Mesendoderm (in vitro differentiated cells): ENCODE results near the gene ADAMTSL1.

ENCODE experiments used
- DNase-seq: peaks from one replicate; pipeline ENCODE4 v3.0.0; 2013
- H2AK5ac ChIP-seq: 2 replicates; pipeline ENCODE4 v1.6.1; 2013; ENCODE audit warnings: low read length, inconsistent platforms
- H2BK120ac ChIP-seq: 2 replicates; pipeline ENCODE4 v1.6.1; 2013; ENCODE audit warnings: low read depth, mild to moderate bottlenecking, low read length, moderate library complexity, mixed read lengths
- H2BK15ac ChIP-seq: replicated peaks from 2 replicates; pipeline ENCODE4 v1.6.1; 2013; ENCODE audit warnings: low read depth, mild to moderate bottlenecking, moderate library complexity
- H2BK5ac ChIP-seq: 2 replicates; pipeline ENCODE4 v1.6.1; 2013; ENCODE audit warnings: low read length, inconsistent platforms
- H3K18ac ChIP-seq: 2 replicates; pipeline ENCODE4 v1.6.1; 2013; ENCODE audit warnings: mild to moderate bottlenecking, low read length, mixed read lengths
- H3K23ac ChIP-seq: one replicate; pipeline ENCODE4 v1.6.1; 2013; ENCODE audit warnings: low read length
- H3K27ac ChIP-seq: 2 replicates; pipeline ENCODE4 v1.5.1; 2013; ENCODE audit warnings: low read depth, mild to moderate bottlenecking, inconsistent platforms, low read length, moderate library complexity
- H3K27me3 ChIP-seq: 2 replicates; pipeline ENCODE4 v1.6.1; 2013; ENCODE audit warnings: low read length, control low read depth, mild to moderate bottlenecking, inconsistent platforms; ENCODE audit not compliant: insufficient read depth, poor library complexity
- H3K36me3 ChIP-seq: 2 replicates; pipeline ENCODE4 v1.6.1; 2013; ENCODE audit warnings: low read length, inconsistent platforms; ENCODE audit not compliant: control insufficient read depth, insufficient read depth
- H3K4ac ChIP-seq: one replicate; pipeline ENCODE4 v1.6.1; 2013; ENCODE audit warnings: low read depth, mild to moderate bottlenecking, low read length, moderate library complexity
- H3K4me1 ChIP-seq: 2 replicates; pipeline ENCODE4 v1.6.1; 2013; ENCODE audit warnings: low read depth, low read length, inconsistent platforms; ENCODE audit not compliant: control insufficient read depth
- H3K4me2 ChIP-seq: 2 replicates; pipeline ENCODE4 v1.6.1; 2013; ENCODE audit warnings: low read length
- H3K4me3 ChIP-seq: 2 replicates; pipeline ENCODE4 v1.5.1; 2013; ENCODE audit warnings: mild to moderate bottlenecking, low read length
- H3K56ac ChIP-seq: one replicate; pipeline ENCODE4 v1.6.1; 2013; ENCODE audit warnings: low read length
- H3K79me1 ChIP-seq: 2 replicates; pipeline ENCODE4 v1.6.1; 2013; ENCODE audit warnings: low read length, inconsistent platforms
- H3K79me2 ChIP-seq: 2 replicates; pipeline ENCODE4 v1.6.1; 2013; ENCODE audit warnings: mild to moderate bottlenecking, low read length; ENCODE audit not compliant: control insufficient read depth, insufficient read depth
- H3K9ac ChIP-seq: 2 replicates; pipeline ENCODE4 v1.6.1; 2013; ENCODE audit warnings: low read length, inconsistent platforms
- H4K5ac ChIP-seq: one replicate; pipeline ENCODE4 v1.6.1; 2013; ENCODE audit warnings: low read length
- H4K8ac ChIP-seq: one replicate; pipeline ENCODE4 v1.6.1; 2013; ENCODE audit warnings: low read depth, mild to moderate bottlenecking, control low read depth, low read length, moderate library complexity
- WGBS: extraction: QIAGEN DNeasy Blood & Tissue Kit; methylation state at CpG from one replicate; pipeline ENCODE4 v1.1.7; 2013; ENCODE audit warnings: low lambda C conversion rate, missing lambda C conversion rate; ENCODE audit not compliant: insufficient coverage; ENCODE audit errors: extremely low coverage; 5-methylcytosine and 5-hydroxymethylcytosine counted together

ADAMTSL1 gene

DNA sequence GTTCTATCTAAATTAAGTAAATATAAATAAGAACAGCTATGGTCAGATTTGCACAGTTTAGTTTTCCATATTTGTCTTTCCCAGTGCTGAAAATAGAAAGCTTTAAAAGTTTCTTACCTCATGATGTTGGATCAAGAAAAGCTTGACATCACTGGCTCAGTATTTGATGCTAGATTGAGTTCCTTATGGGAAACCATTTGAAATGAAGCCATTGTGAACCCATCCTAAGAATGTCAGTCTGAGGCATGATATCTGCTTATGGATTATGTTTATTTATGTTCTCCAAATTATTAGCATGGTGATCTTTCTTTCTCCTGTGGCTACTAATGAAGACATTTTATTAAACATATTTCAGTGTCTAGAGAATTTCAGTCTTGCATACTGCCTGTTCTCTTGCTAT lies 143.0 kb downstream of the ADAMTSL1 start:
- Histone ChIP-seq H3K79me1 (no peaks in the 10 kb centered on the region), H3K4me3 (no peak overlapping the region), H3K4ac (no peak overlapping the region), H2BK120ac (no peak overlapping the region), H2AK5ac (no peak overlapping the region), H3K23ac (no peak overlapping the region), H3K4me1 (no peaks in the 10 kb centered on the region), H3K18ac (no peak overlapping the region), H4K8ac (no peak overlapping the region), H3K9ac (no peak overlapping the region), H3K27me3 (no peaks in the 10 kb centered on the region), H3K4me2 (no peak overlapping the region), H3K36me3 (no peaks in the 10 kb centered on the region), H3K27ac (no peak overlapping the region), H3K56ac (no peak overlapping the region), H2BK15ac (no peak overlapping the region), H3K79me2 (no peaks in the 10 kb centered on the region), H4K5ac (no peak overlapping the region), H2BK5ac (no peak overlapping the region)
- no peak for DNase-seq

- DNase-seq = no peak
- Histone ChIP-seq H3K27me3 (no peaks in the 10 kb centered on the region), H3K79me1 (no peaks in the 10 kb centered on the region), H2AK5ac (no peak overlapping the region), H4K5ac (no peak overlapping the region), H3K4me1 (no peaks in the 10 kb centered on the region), H2BK15ac (no peak overlapping the region), H3K56ac (no peak overlapping the region), H3K36me3 (no peaks in the 10 kb centered on the region), H3K23ac (no peak overlapping the region), H3K9ac (no peak overlapping the region), H3K18ac (no peak overlapping the region), H3K4ac (no peak overlapping the region), H3K27ac (no peak overlapping the region), H2BK5ac (no peak overlapping the region), H3K4me2 (no peak overlapping the region), H2BK120ac (no peak overlapping the region), H4K8ac (no peak overlapping the region), H3K79me2 (no peaks in the 10 kb centered on the region), H3K4me3 (no peak overlapping the region)
- no CpG with 5 or more reads among the region's 1 CpG for WGBS
These were observed 143.8 kb downstream of the ADAMTSL1 start for GRCh38 chr9:18617759-18618158.

- no peak overlapping the region for H3K9ac ChIP-seq
- H3K56ac ChIP-seq = no peak overlapping the region
- no peak for DNase-seq
- no peak overlapping the region for H3K4ac ChIP-seq
- no peaks in the 10 kb centered on the region for H3K79me1 ChIP-seq
- H2AK5ac ChIP-seq = no peak overlapping the region
- H3K36me3 ChIP-seq = no peaks in the 10 kb centered on the region
- no CpG with 5 or more reads among the region's 2 CpGs for WGBS
- H3K18ac ChIP-seq = no peak overlapping the region
- no peaks in the 10 kb centered on the region for H3K79me2 ChIP-seq
- H3K27me3 ChIP-seq = no peaks in the 10 kb centered on the region
- no peak overlapping the region for H4K5ac ChIP-seq
- no peaks in the 10 kb centered on the region for H3K4me1 ChIP-seq
- no peak overlapping the region for H3K23ac ChIP-seq
- no peak overlapping the region for H2BK15ac ChIP-seq
- no peak overlapping the region for H3K27ac ChIP-seq
- H4K8ac ChIP-seq = no peak overlapping the region
- no peak overlapping the region for H2BK120ac ChIP-seq
- H3K4me3 ChIP-seq = no peak overlapping the region
- no peak overlapping the region for H2BK5ac ChIP-seq
- no peak overlapping the region for H3K4me2 ChIP-seq
These were observed 144.9 kb downstream of the ADAMTSL1 start for GRCh38 chr9:18618862-18619261.

DNA sequence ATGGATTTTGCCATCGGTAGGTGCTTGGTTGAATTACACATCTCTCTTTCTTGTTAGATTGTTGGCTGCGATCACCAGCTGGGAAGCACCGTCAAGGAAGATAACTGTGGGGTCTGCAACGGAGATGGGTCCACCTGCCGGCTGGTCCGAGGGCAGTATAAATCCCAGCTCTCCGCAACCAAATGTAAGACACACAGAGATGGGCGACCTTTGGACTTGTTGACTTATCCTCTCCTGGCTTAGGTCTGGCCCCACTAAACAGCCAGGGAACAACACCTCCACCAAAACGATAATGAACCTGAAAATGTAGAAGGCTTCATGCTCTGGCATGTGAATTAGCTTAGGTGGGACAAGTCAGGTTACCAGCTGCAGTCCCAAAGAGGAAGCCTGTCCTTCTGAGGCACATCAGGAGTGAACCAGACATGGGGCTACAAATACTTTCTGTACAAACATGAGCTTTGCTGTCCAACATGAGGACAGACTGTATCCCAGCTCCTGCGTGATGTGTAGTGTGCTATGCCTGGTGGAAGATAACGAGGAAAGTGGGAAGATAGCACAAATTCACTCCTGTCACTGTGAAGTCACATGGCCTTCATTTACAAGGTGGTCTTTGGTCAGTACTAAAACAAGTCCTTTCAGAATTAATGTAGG lies 148.4 kb downstream of the ADAMTSL1 start:
- Histone ChIP-seq H2BK120ac (no peak overlapping the region), H3K36me3 (no peaks in the 10 kb centered on the region), H3K9ac (no peak overlapping the region), H2AK5ac (no peak overlapping the region), H3K4me3 (no peak overlapping the region), H2BK5ac (no peak overlapping the region), H3K4me2 (no peak overlapping the region), H3K27me3 (no peaks in the 10 kb centered on the region), H3K79me1 (no peaks in the 10 kb centered on the region), H3K27ac (no peak overlapping the region), H3K18ac (no peak overlapping the region), H2BK15ac (no peak overlapping the region), H4K8ac (no peak overlapping the region), H4K5ac (no peak overlapping the region), H3K79me2 (no peaks in the 10 kb centered on the region), H3K56ac (no peak overlapping the region), H3K4ac (no peak overlapping the region), H3K4me1 (no peaks in the 10 kb centered on the region), H3K23ac (no peak overlapping the region)
- DNase-seq = no peak
- no CpG with 5 or more reads among the region's 11 CpGs for WGBS

DNA sequence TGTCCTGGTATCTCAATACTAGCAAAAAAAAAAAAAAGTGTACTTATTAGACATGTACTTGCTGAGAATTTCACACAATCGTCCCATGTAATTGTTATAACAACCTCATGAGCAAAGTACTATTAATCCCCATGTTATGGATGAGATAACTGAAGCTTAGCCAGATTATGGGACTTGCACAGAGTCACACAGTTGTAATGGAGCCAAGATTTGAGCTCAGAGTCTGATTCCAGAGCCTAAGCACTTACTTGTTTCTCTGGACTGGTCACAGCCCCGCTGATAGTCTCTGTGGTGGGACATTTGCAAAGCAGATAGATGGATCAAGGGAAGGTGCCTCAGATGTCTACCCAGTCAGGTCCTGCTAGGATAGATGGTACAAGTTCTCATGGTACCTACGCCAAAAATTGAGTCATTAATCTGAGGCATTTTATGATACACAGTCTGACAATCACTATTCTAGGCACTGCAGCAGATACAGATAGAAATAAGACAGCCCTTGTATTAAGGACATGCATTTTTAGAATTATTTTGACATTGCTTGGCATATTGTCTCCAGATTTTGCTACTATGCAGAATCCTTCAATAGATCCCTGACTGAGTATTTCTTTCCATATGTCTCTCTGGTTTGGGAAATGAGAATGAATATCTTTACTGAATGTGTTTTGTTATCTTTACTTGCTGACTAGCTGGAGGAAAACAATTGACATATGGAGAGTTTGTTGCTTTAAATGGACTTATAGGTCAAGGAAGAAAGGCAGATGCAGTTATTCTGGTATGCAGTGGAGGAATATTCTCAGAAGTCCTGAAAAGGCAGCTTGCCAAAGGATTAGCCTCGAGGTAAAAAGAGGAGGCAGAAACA lies 149.5 kb downstream of the ADAMTSL1 start:
- H3K9ac ChIP-seq = no peak overlapping the region
- WGBS = no CpG with 5 or more reads among the region's 4 CpGs
- no peak for DNase-seq
- no peak overlapping the region for H2BK120ac ChIP-seq
- no peaks in the 10 kb centered on the region for H3K79me2 ChIP-seq
- H2BK5ac ChIP-seq = no peak overlapping the region
- H4K5ac ChIP-seq = no peak overlapping the region
- H3K56ac ChIP-seq = no peak overlapping the region
- no peak overlapping the region for H3K4me2 ChIP-seq
- no peaks in the 10 kb centered on the region for H3K36me3 ChIP-seq
- no peak overlapping the region for H4K8ac ChIP-seq
- no peak overlapping the region for H3K4me3 ChIP-seq
- no peak overlapping the region for H3K23ac ChIP-seq
- H3K18ac ChIP-seq = no peak overlapping the region
- no peak overlapping the region for H2BK15ac ChIP-seq
- no peaks in the 10 kb centered on the region for H3K4me1 ChIP-seq
- no peak overlapping the region for H3K4ac ChIP-seq
- H3K27ac ChIP-seq = no peak overlapping the region
- H3K79me1 ChIP-seq = no peaks in the 10 kb centered on the region
- no peaks in the 10 kb centered on the region for H3K27me3 ChIP-seq
- H2AK5ac ChIP-seq = no peak overlapping the region
